HepG2 (cell line): ENCODE results near the gene ITPR1. TPM values are rescaled to one million over a fixed set of nuclear protein-coding genes. Genes with fewer than 3 reads are reported as not detected.

Experiments used
- HMG20A ChIP-seq: IDR thresholded peaks from 2 replicates; pipeline ENCODE4 v1.6.1; 2016; ENCODE audit warnings: borderline replicate concordance
- HNF4G ChIP-seq, 2 experiments: sonication (generic) in 1 of 2; formaldehyde crosslinking in 1 of 2; IDR thresholded peaks; 2 replicates each; pipeline versions ENCODE4 v1.4.0 to v1.6.1; 2011 to 2020; ENCODE audit warnings: borderline replicate concordance in 2 of 2, low read depth in 2 of 2, mild to moderate bottlenecking in 2 of 2, low read length in 1 of 2, missing genetic modification reagents in 1 of 2, moderate library complexity in 1 of 2
- HNRNPH1 ChIP-seq: fragments of 200-400 bp; formaldehyde crosslinking; optimal IDR thresholded peaks from 2 replicates; pipeline ENCODE3; 2017; ENCODE audit warnings: mild to moderate bottlenecking, low read depth, low read length
- KLF12 ChIP-seq: sonication (generic); formaldehyde crosslinking; IDR thresholded peaks from 2 replicates; pipeline ENCODE4 v1.4.0; 2020; ENCODE audit warnings: missing genetic modification reagents, borderline replicate concordance
- POGZ ChIP-seq: sonication (generic); formaldehyde crosslinking; IDR thresholded peaks from 2 replicates; pipeline ENCODE4 v1.4.0; 2020; ENCODE audit warnings: mild to moderate bottlenecking, missing genetic modification reagents
- RORA ChIP-seq: sonication (generic); formaldehyde crosslinking; IDR thresholded peaks from 2 replicates; pipeline ENCODE4 v1.5.0; 2020; ENCODE audit warnings: mild to moderate bottlenecking, missing genetic modification reagents, moderate library complexity
- TARDBP ChIP-seq: sonication (generic); formaldehyde crosslinking; IDR thresholded peaks from 2 replicates; pipeline ENCODE4 v1.8.0; 2022; ENCODE audit warnings: mild to moderate bottlenecking, missing genetic modification reagents
- TEAD3 ChIP-seq: optimal IDR thresholded peaks from 2 replicates; pipeline ENCODE3; 2016; ENCODE audit warnings: borderline replicate concordance
- U2AF1 ChIP-seq: fragments of 200-400 bp; formaldehyde crosslinking; optimal IDR thresholded peaks from 2 replicates; pipeline ENCODE3; 2017; ENCODE audit warnings: mild to moderate bottlenecking, low read depth, low read length
- ZEB1 ChIP-seq: IDR thresholded peaks from 2 replicates; pipeline ENCODE4 v1.6.1; 2012; ENCODE audit warnings: mild to moderate bottlenecking, low read depth, inconsistent platforms; ENCODE audit not compliant: insufficient replicate concordance
- ZMYM3 ChIP-seq: sonication (generic); formaldehyde crosslinking; IDR thresholded peaks from 2 replicates; pipeline ENCODE4 v1.5.1; 2020; ENCODE audit warnings: mild to moderate bottlenecking, missing genetic modification reagents
- ZNF451 ChIP-seq: sonication (generic); formaldehyde crosslinking; IDR thresholded peaks from 2 replicates; pipeline ENCODE4 v1.5.0; 2020; ENCODE audit warnings: mild to moderate bottlenecking, missing genetic modification reagents
- ZNF501 ChIP-seq: sonication (generic); formaldehyde crosslinking; IDR thresholded peaks from 2 replicates; pipeline ENCODE4 v1.5.1; 2020; ENCODE audit warnings: mild to moderate bottlenecking, moderate library complexity, missing genetic modification reagents
- ZNF607 ChIP-seq: sonication (generic); formaldehyde crosslinking; IDR thresholded peaks from 2 replicates; pipeline ENCODE4 v1.5.1; 2020; ENCODE audit warnings: missing genetic modification reagents, mild to moderate bottlenecking, borderline replicate concordance
- ZNF652 ChIP-seq: IDR thresholded peaks from 2 replicates; pipeline ENCODE4 v1.6.1; 2016; ENCODE audit warnings: low read depth, borderline replicate concordance
- ZNF816 ChIP-seq: sonication (generic); formaldehyde crosslinking; IDR thresholded peaks from 2 replicates; pipeline ENCODE4 v1.8.0; 2022; ENCODE audit warnings: missing genetic modification reagents, mild to moderate bottlenecking, borderline replicate concordance
- polyA plus RNA-seq, 8 experiments: library from polyadenylated mRNA; depleted of rRNA in 3 of 8; stranded (reverse) in 7 of 8; unstranded in 1 of 8; fragments of >200 nt; fragmentation: Illumina TruSeq in 4 of 8; extraction: Trizol in 4 of 8; gene quantifications; 2 replicates each; pipeline versions ENCODE4 v1.2.1 to v1.2.3, GENCODE V29; 2011 to 2016; ENCODE audit warnings: low read depth in 4 of 8, missing spikeins in 1 of 8, mixed read lengths in 1 of 8; ENCODE audit not compliant: insufficient read depth in 1 of 8
- total RNA-seq, 5 experiments: library from RNA; depleted of rRNA; stranded (reverse); fragments of >200 nt; fragmentation: Illumina TruSeq; extraction: Trizol; gene quantifications; 2 replicates each; pipeline ENCODE4 v1.2.3, GENCODE V29; 2016; ENCODE audit warnings: low read depth in 1 of 5
- TF ChIP-seq, protein P1 (sequence below): sonication (generic); formaldehyde crosslinking; IDR thresholded peaks from 2 replicates; pipeline ENCODE4 v1.8.0; 2023; ENCODE audit warnings: mild to moderate bottlenecking, missing genetic modification reagents
- TF ChIP-seq, protein P2 (sequence below): IDR thresholded peaks from 2 replicates; pipeline ENCODE4 v1.6.1; 2018; ENCODE audit warnings: missing genetic modification reagents, mild to moderate bottlenecking, missing compliant biosample characterization
- TF ChIP-seq, protein P3 (sequence below): sonication (generic); formaldehyde crosslinking; IDR thresholded peaks from 2 replicates; pipeline ENCODE4 v1.4.0; 2020; ENCODE audit warnings: missing genetic modification reagents
- TF ChIP-seq, protein P4 (sequence below): sonication (generic); formaldehyde crosslinking; IDR thresholded peaks from 2 replicates; pipeline ENCODE4 v1.5.0; 2020; ENCODE audit warnings: mild to moderate bottlenecking, low read depth, missing genetic modification reagents, borderline replicate concordance
- TF ChIP-seq, protein P5 (sequence below): sonication (generic); formaldehyde crosslinking; IDR thresholded peaks from 2 replicates; pipeline ENCODE4 v1.8.1; 2023; ENCODE audit warnings: mild to moderate bottlenecking, missing genetic modification reagents, borderline replicate concordance
- TF ChIP-seq, protein P6 (sequence below): sonication (generic); formaldehyde crosslinking; IDR thresholded peaks from 2 replicates; pipeline ENCODE4 v1.8.1; 2023; ENCODE audit warnings: mild to moderate bottlenecking, missing genetic modification reagents

Gene ITPR1
- total and polyA plus RNA-seq, 2 of the 13 experiments (the other 11 are each of a cell fraction or from before 2014, with no cell fraction given): 10.0 to 11.4 TPM

DNA sequence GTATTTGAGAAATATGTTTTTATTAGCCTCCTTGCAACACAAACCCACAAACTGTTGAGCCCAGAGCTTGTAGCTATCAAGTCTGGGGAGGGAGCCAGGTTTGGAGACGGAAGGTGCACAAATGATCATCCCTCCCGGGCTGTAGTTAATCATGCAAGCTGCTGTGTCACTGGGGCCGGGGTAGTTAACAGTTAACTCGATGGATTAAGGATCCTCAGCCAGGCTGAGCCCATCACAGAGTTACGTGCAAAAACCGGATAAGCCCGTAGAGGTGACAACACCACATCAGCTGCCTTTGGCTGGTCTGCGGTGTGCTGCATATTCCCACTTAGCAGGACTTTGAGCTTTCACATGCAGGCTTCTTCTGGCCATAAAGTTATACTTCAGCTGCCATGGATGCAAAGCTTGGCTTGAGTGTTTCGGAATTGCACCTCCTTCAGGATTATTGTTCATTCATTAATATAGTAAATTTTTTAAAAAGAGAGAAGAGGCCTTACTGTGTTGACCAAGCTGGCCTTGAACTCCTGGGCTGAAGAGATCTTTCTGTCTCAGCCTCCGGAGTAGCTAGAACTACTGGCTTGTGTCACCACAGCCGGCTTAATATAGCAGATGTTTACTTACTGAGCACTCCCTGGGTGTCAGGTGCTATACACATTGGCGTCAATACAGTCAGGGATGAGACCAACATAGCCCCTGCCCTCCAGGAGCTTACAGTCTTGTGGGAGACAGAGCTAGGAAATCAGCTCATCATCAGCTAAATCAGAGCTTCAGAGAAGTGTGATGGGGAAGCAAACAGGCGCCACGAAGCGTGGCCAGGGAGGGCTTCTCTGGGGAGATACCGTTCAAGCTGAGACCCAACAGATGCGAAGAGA is 259.3 kb downstream of the ITPR1 start (continued):
- peak; percentile 61; the same call in 1 of the 2 replicates for TF ChIP-seq HMG20A (CRISPR knock-in tag)
- peak; percentile 71; the same call in 1 of the 2 replicates for TF ChIP-seq HNF4G (IDR thresholded peaks at IDR 0.05; ENCODE audit: borderline replicate concordance, low read depth, low read length)
- peak; percentile 90 for TF ChIP-seq HNF4G (CRISPR knock-in tag; IDR thresholded peaks at IDR 0.05; ENCODE audit: borderline replicate concordance, low read depth)
- peak; percentile 71 for TF ChIP-seq POGZ (CRISPR knock-in tag)
- TF ChIP-seq, protein P1, sequence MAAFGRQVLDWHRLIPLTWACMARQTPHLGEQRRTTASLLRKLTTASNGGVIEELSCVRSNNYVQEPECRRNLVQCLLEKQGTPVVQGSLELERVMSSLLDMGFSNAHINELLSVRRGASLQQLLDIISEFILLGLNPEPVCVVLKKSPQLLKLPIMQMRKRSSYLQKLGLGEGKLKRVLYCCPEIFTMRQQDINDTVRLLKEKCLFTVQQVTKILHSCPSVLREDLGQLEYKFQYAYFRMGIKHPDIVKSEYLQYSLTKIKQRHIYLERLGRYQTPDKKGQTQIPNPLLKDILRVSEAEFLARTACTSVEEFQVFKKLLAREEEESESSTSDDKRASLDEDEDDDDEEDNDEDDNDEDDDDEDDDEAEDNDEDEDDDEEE (CRISPR knock-in tag): no peak
- TF ChIP-seq U2AF1: no peak
- TF ChIP-seq TARDBP (CRISPR knock-in tag): peak; percentile 46; the same call in 1 of the 2 replicates
- no peak for TF ChIP-seq KLF12 (CRISPR knock-in tag)
- no peak for TF ChIP-seq ZNF451 (CRISPR knock-in tag)
- peak; percentile 93 for TF ChIP-seq ZNF652 (CRISPR knock-in tag)
- TF ChIP-seq, protein P2, sequence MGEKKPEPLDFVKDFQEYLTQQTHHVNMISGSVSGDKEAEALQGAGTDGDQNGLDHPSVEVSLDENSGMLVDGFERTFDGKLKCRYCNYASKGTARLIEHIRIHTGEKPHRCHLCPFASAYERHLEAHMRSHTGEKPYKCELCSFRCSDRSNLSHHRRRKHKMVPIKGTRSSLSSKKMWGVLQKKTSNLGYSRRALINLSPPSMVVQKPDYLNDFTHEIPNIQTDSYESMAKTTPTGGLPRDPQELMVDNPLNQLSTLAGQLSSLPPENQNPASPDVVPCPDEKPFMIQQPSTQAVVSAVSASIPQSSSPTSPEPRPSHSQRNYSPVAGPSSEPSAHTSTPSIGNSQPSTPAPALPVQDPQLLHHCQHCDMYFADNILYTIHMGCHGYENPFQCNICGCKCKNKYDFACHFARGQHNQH (CRISPR knock-in tag): peak; percentile 84; the same call in 1 of the 2 replicates
- TF ChIP-seq ZNF607 (CRISPR knock-in tag): no peak
- TF ChIP-seq, protein P3, sequence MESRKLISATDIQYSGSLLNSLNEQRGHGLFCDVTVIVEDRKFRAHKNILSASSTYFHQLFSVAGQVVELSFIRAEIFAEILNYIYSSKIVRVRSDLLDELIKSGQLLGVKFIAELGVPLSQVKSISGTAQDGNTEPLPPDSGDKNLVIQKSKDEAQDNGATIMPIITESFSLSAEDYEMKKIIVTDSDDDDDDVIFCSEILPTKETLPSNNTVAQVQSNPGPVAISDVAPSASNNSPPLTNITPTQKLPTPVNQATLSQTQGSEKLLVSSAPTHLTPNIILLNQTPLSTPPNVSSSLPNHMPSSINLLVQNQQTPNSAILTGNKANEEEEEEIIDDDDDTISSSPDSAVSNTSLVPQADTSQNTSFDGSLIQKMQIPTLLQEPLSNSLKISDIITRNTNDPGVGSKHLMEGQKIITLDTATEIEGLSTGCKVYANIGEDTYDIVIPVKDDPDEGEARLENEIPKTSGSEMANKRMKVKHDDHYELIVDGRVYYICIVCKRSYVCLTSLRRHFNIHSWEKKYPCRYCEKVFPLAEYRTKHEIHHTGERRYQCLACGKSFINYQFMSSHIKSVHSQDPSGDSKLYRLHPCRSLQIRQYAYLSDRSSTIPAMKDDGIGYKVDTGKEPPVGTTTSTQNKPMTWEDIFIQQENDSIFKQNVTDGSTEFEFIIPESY (CRISPR knock-in tag): peak; percentile 38; the same call in 1 of the 2 replicates
- TF ChIP-seq ZEB1: no peak
- TF ChIP-seq, protein P4, sequence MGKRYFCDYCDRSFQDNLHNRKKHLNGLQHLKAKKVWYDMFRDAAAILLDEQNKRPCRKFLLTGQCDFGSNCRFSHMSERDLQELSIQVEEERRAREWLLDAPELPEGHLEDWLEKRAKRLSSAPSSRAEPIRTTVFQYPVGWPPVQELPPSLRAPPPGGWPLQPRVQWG (CRISPR knock-in tag): no peak
- TF ChIP-seq ZNF501: no peak; the same call in none of the 2 replicates
- TF ChIP-seq TEAD3: peak; percentile 58
- TF ChIP-seq ZNF816: no peak
- TF ChIP-seq, protein P5, sequence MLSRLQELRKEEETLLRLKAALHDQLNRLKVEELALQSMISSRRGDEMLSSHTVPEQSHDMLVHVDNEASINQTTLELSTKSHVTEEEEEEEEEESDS: no peak
- TF ChIP-seq HNRNPH1: no peak
- TF ChIP-seq, protein P6, sequence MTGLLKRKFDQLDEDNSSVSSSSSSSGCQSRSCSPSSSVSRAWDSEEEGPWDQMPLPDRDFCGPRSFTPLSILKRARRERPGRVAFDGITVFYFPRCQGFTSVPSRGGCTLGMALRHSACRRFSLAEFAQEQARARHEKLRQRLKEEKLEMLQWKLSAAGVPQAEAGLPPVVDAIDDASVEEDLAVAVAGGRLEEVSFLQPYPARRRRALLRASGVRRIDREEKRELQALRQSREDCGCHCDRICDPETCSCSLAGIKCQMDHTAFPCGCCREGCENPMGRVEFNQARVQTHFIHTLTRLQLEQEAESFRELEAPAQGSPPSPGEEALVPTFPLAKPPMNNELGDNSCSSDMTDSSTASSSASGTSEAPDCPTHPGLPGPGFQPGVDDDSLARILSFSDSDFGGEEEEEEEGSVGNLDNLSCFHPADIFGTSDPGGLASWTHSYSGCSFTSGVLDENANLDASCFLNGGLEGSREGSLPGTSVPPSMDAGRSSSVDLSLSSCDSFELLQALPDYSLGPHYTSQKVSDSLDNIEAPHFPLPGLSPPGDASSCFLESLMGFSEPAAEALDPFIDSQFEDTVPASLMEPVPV (CRISPR knock-in tag): no peak
- TF ChIP-seq ZMYM3: peak; percentile 71
- TF ChIP-seq RORA (CRISPR knock-in tag): no peak
